ENCODE measurements around the gene ONECUT2.

The ONECUT2 gene

GRCh38 chr18:57435846-57436190 lies 644 bp downstream of the ONECUT2 start:
- Histone ChIP-seq H4K20me1 (ENCODE audit: low read depth, low read length) (no peaks in the 10 kb centered on the region), H2AFZ (ENCODE audit: low read depth, low read length, severe bottlenecking) (no peak overlapping the region), H3F3A (ENCODE audit: insufficient read depth) (no peaks in the 10 kb centered on the region), H3K79me2 (ENCODE audit: insufficient read depth, low read length) (no peaks in the 10 kb centered on the region), H3K9me3 (ENCODE audit: insufficient read depth, low read length) (no peaks in the 10 kb centered on the region), H3K9ac (ENCODE audit: low read length) (no peak overlapping the region), H3K4me2 (ENCODE audit: low read depth, low read length, poor library complexity, severe bottlenecking) (no peak overlapping the region), H3K27me3 (ENCODE audit: low read length) (no peaks in the 10 kb centered on the region), H3K27ac (ENCODE audit: low read depth, low read length) (no peak overlapping the region), H3K9me2 (replicated peaks; ENCODE audit: insufficient read depth, low read length) (no peaks in the 10 kb centered on the region), H3K4me3 (ENCODE audit: insufficient read depth, low read length, poor library complexity, severe bottlenecking) (no peak overlapping the region), H3K36me3 (ENCODE audit: low read length) (no peaks in the 10 kb centered on the region)
- no peak for TF ChIP-seq CTCF (IDR thresholded peaks at IDR 0.05; ENCODE audit: insufficient read depth, low read length, poor library complexity, severe bottlenecking)
- TF ChIP-seq EZH2phosphoT487 (conservative IDR thresholded peaks at IDR 0.05; ENCODE audit: low read length), result no peak

GRCh38 chr18:57436191-57436964 lies 1.2 kb downstream of the ONECUT2 start:
- no peaks in the 10 kb centered on the region for H3K79me2 ChIP-seq (ENCODE audit: insufficient read depth, low read length)
- H3K9ac ChIP-seq (ENCODE audit: low read length), result no peak overlapping the region
- H3K9me2 ChIP-seq (replicated peaks; ENCODE audit: insufficient read depth, low read length), result no peaks in the 10 kb centered on the region
- no peak overlapping the region for H2AFZ ChIP-seq (ENCODE audit: low read depth, low read length, severe bottlenecking)
- H3K36me3 ChIP-seq (ENCODE audit: low read length), result no peaks in the 10 kb centered on the region
- H4K20me1 ChIP-seq (ENCODE audit: low read depth, low read length), result no peaks in the 10 kb centered on the region
- no peak overlapping the region for H3K4me2 ChIP-seq (ENCODE audit: low read depth, low read length, poor library complexity, severe bottlenecking)
- no peaks in the 10 kb centered on the region for H3F3A ChIP-seq (ENCODE audit: insufficient read depth)
- no peak overlapping the region for H3K4me3 ChIP-seq (ENCODE audit: insufficient read depth, low read length, poor library complexity, severe bottlenecking)
- no peak overlapping the region for H3K27ac ChIP-seq (ENCODE audit: low read depth, low read length)
- no peak for TF ChIP-seq EZH2phosphoT487 (conservative IDR thresholded peaks at IDR 0.05; ENCODE audit: low read length)
- TF ChIP-seq CTCF (IDR thresholded peaks at IDR 0.05; ENCODE audit: insufficient read depth, low read length, poor library complexity, severe bottlenecking), result no peak
- H3K9me3 ChIP-seq (ENCODE audit: insufficient read depth, low read length), result no peaks in the 10 kb centered on the region
- no peaks in the 10 kb centered on the region for H3K27me3 ChIP-seq (ENCODE audit: low read length)

DNA sequence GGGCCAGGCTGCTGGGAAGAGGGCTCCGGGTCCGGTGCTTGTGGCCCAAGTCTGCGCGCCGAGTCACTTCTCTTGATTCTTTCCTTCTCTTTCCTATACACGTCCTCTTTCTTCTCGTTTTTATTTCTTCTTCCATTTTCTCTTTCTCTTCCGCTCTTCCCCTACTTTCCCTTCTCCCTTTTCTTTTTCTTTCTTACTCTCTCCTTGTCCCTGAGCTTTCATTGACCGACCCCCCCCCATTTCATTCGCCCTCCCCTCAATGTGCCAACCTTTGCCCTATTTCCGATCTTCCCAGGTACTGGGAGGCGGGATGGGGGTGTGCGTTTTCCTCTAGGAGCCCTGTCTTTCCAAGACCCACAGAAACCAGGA lies 1.8 kb downstream of the ONECUT2 start:
- no peaks in the 10 kb centered on the region for H3K9me3 ChIP-seq (ENCODE audit: insufficient read depth, low read length)
- no peaks in the 10 kb centered on the region for H3K36me3 ChIP-seq (ENCODE audit: low read length)
- H3K79me2 ChIP-seq (ENCODE audit: insufficient read depth, low read length), result no peaks in the 10 kb centered on the region
- no peaks in the 10 kb centered on the region for H3K27me3 ChIP-seq (ENCODE audit: low read length)
- H3K9ac ChIP-seq (ENCODE audit: low read length), result no peak overlapping the region
- no peak overlapping the region for H2AFZ ChIP-seq (ENCODE audit: low read depth, low read length, severe bottlenecking)
- no peaks in the 10 kb centered on the region for H4K20me1 ChIP-seq (ENCODE audit: low read depth, low read length)
- H3K9me2 ChIP-seq (replicated peaks; ENCODE audit: insufficient read depth, low read length), result no peaks in the 10 kb centered on the region
- no peaks in the 10 kb centered on the region for H3F3A ChIP-seq (ENCODE audit: insufficient read depth)
- no peak overlapping the region for H3K4me3 ChIP-seq (ENCODE audit: insufficient read depth, low read length, poor library complexity, severe bottlenecking)
- H3K4me2 ChIP-seq (ENCODE audit: low read depth, low read length, poor library complexity, severe bottlenecking), result no peak overlapping the region
- no peak for TF ChIP-seq EZH2phosphoT487 (conservative IDR thresholded peaks at IDR 0.05; ENCODE audit: low read length)
- TF ChIP-seq CTCF (IDR thresholded peaks at IDR 0.05; ENCODE audit: insufficient read depth, low read length, poor library complexity, severe bottlenecking), result no peak
- H3K27ac ChIP-seq (ENCODE audit: low read depth, low read length), result no peak overlapping the region

All from SU-DHL-6 (cell line).